Pulmonary artery endothelial cell (primary cell): ENCODE measurements around the gene HSD3B2. TPM values are rescaled to one million over a fixed set of nuclear protein-coding genes. Genes with fewer than 3 reads are reported as not detected.
"Not testable (repeated sequence)": the region's sequence is repeated elsewhere in the genome, so short reads cannot be mapped to it uniquely, and the experiment has no call there.

ENCODE experiments used
- DNase-seq: peaks from one replicate; pipeline ENCODE4 v3.0.0-alpha.2; 2011; ENCODE audit warnings: low read depth, low spot score
- total RNA-seq: library from RNA; depleted of rRNA; stranded (reverse); fragments of >200 nt; gene quantifications from 2 replicates; pipeline ENCODE4 v1.2.3, GENCODE V29; 2014

The HSD3B2 gene
- not detected in 2 replicates for total RNA-seq

DNA sequence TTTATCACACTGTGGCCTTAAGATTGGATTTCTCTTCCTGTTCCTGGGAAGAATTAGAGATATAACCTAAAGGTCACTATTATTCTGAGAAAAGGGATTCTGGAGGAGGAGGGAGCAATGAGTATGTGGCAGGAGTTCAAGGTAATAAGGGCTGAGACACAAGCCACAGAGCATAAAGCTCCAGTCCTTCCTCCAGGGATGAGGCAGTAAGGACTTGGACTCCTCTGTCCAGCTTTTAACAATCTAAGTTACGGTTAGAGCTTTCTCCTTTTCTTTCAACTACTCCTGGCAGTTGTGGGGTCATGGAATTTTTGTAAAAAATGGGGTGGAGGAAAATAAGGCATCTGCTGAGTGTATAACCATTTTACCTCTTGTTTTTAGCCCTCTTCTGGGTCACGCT is at the start of gene HSD3B2:
Gene HSD3B2 (plus strand): TSS at position 201 of the 400 bp plus-strand sequence. CDS start 270 bp downstream, outside the sequence.
- no peak for DNase-seq

DNA sequence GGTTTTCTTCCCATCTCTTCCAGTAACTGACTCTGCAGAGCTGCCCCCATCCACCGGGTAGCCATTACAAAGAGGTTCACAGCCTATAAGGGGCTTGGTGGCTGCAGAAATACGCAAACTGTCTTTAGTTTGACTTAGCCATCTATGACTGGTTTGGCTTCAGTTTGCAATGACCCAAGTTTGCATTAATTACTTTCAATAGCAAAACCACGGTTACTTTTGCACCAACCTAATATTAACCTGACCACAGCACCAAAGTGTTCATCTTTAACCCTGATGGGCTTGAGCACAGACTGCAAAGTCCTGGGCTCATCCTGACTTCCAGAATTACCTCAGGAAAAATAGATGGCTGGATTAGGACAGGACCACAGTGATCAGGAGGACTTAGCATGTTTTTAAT is 48.5 kb upstream of the HSD3B2 start:
- DNase-seq, result no peak

- no peak for DNase-seq
Measured at GRCh38 chr1:119367432-119368124, 47.4 kb upstream of the HSD3B2 start.

- DNase-seq, result no peak
Measured at GRCh38 chr1:119368554-119368953, 46.4 kb upstream of the HSD3B2 start, which contains the start of gene HAO2. HAO2 (plus strand) TSS chr1:119368785; CDS start chr1:119381086, 12,301 bp downstream.

- DNase-seq, result no peak
Measured at GRCh38 chr1:119370748-119371147, 44.2 kb upstream of the HSD3B2 start.

- no peak for DNase-seq
Measured at GRCh38 chr1:119371815-119372214, 43.1 kb upstream of the HSD3B2 start.

- DNase-seq, result no peak
Measured at GRCh38 chr1:119372503-119373086, 42.4 kb upstream of the HSD3B2 start.

DNA sequence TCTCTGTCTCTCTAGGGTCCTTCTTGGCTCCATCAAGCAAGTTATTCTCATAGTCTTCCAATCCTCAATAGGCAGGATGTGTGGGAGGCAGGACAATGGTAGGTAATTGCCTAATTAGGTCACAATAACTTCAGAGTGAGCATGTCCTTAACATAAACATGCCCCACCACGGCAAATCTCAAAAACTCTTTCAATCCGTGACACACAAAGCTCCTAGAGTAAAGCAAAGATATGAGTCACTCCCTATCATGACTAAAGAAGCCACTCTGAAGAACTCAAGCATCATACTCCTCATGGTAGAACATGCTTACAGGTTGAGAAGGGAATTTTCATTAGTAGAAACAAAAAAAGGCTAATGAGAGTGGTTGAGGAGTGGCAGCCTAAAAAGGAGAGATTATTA is 41.5 kb upstream of the HSD3B2 start:
- DNase-seq, result no peak

DNA sequence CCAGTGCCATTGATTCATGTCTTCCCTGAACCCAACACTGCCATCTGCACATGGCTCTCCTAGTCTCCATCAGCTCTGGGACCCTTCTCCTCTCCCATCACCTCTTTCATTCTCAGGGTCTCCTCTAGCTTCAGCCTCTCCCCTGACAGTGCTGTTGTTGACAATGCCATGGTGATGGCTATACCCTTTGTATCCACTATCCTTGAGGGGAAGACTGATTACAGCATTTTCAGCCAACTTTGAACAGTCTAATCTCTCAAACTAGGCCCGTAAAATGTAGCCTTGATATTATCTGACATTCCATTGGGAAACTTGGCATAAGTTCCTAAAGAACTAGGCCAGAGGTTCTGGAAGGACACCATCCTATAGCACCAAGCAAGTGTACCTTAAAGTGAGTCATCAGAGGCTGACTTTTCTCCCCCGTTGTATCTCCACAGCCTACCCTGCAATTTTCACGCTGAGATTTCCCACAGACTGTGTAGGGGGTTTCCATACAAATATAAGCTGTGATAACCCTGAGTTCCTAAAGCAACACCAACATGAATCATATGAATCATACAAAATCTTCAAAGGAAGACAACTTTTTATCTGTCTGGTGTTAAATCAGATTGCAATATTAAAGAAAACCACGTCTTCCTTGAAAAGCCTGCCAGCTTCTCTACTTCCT is 40.6 kb upstream of the HSD3B2 start:
- no peak for DNase-seq

- DNase-seq, result no peak
Measured at GRCh38 chr1:119375366-119375765, 39.6 kb upstream of the HSD3B2 start.

DNA sequence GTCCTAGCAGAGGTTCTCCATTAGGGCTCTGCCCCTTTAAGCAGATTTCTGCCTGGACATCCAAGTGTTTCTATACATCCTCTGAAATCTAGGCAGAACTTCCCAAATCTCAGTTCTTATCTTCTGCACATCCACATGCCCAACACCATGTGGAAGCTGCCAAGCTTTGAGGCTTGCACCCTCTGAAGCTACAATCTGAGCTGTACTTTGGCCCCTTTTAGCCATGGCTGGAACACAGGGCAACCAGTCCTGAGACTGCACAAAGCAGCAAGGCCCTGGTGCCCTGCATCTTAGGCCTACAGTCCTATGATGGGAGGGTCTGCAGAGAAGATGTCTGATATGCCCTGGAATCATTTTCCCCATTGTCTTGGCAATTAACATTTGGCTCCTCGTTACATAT is 38.4 kb upstream of the HSD3B2 start:
- no peak for DNase-seq

- DNase-seq, result not testable (repeated sequence)
Measured at GRCh38 chr1:119377594-119377993, 37.4 kb upstream of the HSD3B2 start.

GRCh38 chr1:119379117-119379516 is 35.8 kb upstream of the HSD3B2 start:
- no peak for DNase-seq

GRCh38 chr1:119380304-119380703 is 34.6 kb upstream of the HSD3B2 start:
- DNase-seq, result no peak

DNA sequence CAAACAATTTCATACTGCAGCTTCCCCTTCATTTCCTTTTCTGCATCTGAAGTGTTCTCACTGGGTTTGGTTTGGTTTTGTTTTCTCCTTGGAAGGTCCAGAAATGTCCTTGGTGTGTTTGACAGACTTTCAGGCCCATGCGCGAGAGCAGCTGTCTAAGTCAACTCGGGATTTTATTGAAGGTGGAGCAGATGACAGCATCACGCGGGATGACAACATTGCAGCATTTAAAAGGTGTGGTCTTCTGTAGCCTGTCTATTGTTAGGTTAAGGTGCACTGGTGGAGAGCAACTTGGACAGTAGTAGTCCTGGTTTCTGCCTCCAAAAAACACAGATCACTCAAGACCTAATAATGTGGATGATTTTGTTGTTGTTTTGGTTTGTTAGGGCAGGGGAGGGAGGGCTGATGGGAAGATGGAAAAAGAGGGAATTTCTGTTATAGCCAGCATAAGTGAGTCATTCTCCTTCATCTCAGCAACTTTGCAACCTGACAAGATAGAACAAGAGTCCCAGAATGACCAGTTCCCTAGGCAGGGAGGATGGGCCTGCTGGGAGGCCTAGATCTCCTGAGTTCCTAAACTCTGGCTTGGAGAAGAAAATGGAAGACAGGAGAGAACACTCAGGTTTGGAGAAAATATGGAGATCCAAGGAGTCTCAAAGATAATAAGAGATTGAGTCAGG is 33.8 kb upstream of the HSD3B2 start:
- DNase-seq, result no peak

DNA sequence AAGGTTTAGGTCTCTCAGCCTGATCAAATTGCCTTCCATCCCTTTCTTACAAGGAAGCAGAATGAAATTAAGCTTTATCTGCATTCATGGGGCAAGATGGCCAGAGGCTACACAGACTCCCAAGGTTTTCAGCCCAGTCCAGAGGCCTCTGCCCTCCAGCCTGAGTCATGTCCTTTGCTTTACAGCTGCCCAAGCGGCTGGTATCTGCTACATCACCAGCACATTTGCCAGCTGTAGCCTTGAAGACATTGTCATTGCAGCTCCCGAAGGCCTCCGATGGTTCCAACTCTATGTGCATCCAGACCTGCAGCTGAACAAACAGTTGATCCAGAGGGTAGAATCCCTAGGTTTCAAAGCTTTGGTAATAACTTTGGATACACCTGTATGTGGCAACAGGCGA is 30.4 kb upstream of the HSD3B2 start:
- no peak for DNase-seq

DNA sequence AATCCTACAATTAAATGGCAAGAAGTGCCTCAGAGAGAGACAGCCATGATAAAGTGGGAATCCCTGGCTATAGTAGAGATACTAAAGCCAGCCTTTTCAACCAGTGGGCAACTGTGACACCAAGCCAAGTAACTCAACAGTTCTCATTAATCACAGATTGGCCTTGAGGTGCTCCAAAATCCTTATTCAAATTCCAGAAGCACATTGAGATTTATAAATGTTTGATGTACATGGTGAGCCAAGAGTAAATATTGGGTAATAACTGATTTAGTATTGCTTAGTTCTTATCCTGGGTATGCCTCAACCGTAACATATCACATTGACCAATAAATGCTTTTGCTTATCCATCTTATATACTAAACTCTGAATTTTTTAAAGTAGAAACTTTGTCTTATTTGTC is 29.3 kb upstream of the HSD3B2 start:
- no peak for DNase-seq

GRCh38 chr1:119387858-119388257 is 27.1 kb upstream of the HSD3B2 start:
- DNase-seq, result no peak

GRCh38 chr1:119388450-119388849 is 26.5 kb upstream of the HSD3B2 start:
- no peak for DNase-seq

DNA sequence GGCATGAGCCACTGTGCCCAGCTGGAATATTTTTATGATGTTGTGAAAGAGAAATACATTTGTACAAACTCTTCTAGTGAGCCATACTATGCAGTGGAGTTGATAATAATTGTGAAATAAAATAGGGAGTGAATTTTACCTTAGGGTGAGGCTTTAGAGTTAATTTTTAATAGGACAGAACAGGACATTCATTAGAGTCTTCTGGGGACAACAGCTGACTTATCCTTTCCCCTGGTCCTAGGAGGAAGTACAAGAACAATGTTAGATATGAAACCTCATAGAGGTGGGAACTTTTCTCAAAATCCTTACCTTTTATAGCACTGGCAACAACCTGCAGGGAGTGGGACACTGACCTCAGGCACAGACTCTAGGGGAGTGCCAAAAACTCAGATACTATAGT is 24.4 kb upstream of the HSD3B2 start:
- no peak for DNase-seq

DNA sequence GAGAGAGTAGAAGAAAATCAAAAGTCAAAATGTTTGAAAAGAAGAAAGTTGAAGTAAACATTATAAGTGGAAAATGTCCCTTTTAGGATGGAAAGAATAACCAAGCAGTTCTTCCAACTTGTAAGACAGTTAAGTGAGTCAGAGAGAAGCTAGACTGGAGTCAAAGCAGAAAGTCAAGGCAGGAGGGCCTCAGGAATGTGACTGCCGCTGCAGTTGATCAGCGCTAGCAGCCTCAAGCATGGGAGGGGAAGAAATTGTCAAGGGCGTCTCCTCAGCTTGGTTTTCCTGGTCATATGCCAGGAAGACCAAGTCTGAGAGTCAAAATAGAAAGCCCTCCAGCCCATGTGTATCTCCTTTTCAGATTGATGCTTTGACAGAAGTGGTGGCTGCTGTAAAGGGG is 23.2 kb upstream of the HSD3B2 start:
- DNase-seq, result no peak

DNA sequence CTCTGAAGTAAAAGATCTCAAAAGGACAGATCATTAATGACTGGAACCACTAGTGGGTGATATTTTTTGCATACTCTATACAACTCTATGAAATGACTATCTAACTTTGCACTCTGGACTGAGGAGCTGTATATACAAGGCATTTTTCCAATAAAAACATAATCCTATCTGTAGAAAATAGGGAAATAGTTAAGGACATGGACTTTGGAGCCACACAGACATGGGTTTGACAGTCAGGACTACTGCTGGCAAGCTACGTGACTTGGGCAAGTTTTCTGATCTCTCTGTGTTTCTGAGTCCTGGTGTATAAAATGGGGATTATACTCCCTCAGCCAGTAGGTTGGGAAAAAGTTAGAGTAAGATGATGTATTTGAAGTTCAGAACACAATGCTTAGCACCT is 20.9 kb upstream of the HSD3B2 start:
- DNase-seq, result no peak
